C4-2B (cell line): Measurements from ENCODE around the gene SPECC1.

ENCODE experiments used
- ZFX ChIP-seq: fragments of 450-650 bp; IDR thresholded peaks from 2 replicates; pipeline ENCODE4 v1.6.1; 2017
- TF ChIP-seq, protein P1 (sequence below): fragments of 450-650 bp; conservative IDR thresholded peaks from 2 replicates; pipeline ENCODE4 v1.5.1; 2017; ENCODE audit warnings: mild to moderate bottlenecking

DNA sequence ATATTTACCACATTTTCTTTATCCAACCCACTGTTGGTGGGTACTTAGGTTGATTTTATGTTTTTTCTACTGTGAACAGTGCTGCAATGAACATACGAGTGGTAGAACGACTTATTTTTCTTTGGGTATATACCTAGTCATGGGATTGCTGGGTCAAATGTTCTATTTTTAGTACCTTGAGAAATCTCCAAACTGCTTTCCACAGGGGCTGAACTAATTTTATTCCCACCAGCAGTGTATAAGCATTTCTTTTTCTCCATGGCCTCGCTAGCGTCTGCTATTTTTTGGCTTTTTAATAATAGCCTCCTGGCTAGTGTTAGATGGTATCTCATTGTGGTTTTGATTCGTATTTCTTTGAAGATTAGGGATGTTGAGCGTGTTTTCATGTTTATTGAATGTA is 255.8 kb downstream of the SPECC1 start:
- TF ChIP-seq, protein P1, sequence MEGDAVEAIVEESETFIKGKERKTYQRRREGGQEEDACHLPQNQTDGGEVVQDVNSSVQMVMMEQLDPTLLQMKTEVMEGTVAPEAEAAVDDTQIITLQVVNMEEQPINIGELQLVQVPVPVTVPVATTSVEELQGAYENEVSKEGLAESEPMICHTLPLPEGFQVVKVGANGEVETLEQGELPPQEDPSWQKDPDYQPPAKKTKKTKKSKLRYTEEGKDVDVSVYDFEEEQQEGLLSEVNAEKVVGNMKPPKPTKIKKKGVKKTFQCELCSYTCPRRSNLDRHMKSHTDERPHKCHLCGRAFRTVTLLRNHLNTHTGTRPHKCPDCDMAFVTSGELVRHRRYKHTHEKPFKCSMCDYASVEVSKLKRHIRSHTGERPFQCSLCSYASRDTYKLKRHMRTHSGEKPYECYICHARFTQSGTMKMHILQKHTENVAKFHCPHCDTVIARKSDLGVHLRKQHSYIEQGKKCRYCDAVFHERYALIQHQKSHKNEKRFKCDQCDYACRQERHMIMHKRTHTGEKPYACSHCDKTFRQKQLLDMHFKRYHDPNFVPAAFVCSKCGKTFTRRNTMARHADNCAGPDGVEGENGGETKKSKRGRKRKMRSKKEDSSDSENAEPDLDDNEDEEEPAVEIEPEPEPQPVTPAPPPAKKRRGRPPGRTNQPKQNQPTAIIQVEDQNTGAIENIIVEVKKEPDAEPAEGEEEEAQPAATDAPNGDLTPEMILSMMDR = no peak
- TF ChIP-seq ZFX = no peak
